WTC11 (cell line): ENCODE results near the gene IGFBP4.

Source experiments
- CREB1 ChIP-seq: sonication (generic); formaldehyde crosslinking; IDR thresholded peaks from 2 replicates; pipeline ENCODE4 v1.8.0; 2023; ENCODE audit warnings: mild to moderate bottlenecking, missing genetic modification reagents
- SMAD4 ChIP-seq: sonication (generic); formaldehyde crosslinking; IDR thresholded peaks from 2 replicates; pipeline ENCODE4 v1.8.0; 2022; ENCODE audit warnings: mild to moderate bottlenecking, missing genetic modification reagents
- TCF7 ChIP-seq: sonication (generic); formaldehyde crosslinking; IDR thresholded peaks from 2 replicates; pipeline ENCODE4 v1.8.0; 2022; ENCODE audit warnings: mild to moderate bottlenecking, low read depth, missing genetic modification reagents, moderate library complexity
- TEAD4 ChIP-seq: sonication (generic); formaldehyde crosslinking; IDR thresholded peaks from 2 replicates; pipeline ENCODE4 v1.8.0; 2022; ENCODE audit warnings: mild to moderate bottlenecking, missing genetic modification reagents
- ZBTB21 ChIP-seq: sonication (generic); formaldehyde crosslinking; IDR thresholded peaks from 2 replicates; pipeline ENCODE4 v1.8.1; 2023; ENCODE audit warnings: mild to moderate bottlenecking, missing genetic modification reagents, borderline replicate concordance
- ZNF232 ChIP-seq: sonication (generic); formaldehyde crosslinking; IDR thresholded peaks from 2 replicates; pipeline ENCODE4 v1.8.0; 2022; ENCODE audit warnings: mild to moderate bottlenecking, missing genetic modification reagents
- TF ChIP-seq, protein P1 (sequence below): fragments of 200-600 bp; IDR thresholded peaks from 2 replicates; pipeline ENCODE4 v1.8.0; 2022; ENCODE audit warnings: antibody characterized with exemption
- TF ChIP-seq, protein P2 (sequence below): fragments of 250-450 bp; sonication (Bioruptor Pico); IDR thresholded peaks from 2 replicates; pipeline ENCODE4 v1.8.0; 2021; ENCODE audit warnings: mild to moderate bottlenecking
- TF ChIP-seq, protein P3 (sequence below): sonication (generic); formaldehyde crosslinking; IDR thresholded peaks from 2 replicates; pipeline ENCODE4 v1.8.1; 2022; ENCODE audit warnings: low read depth, missing genetic modification reagents, borderline replicate concordance
- TF ChIP-seq, protein P4 (sequence below): sonication (generic); formaldehyde crosslinking; IDR thresholded peaks from 2 replicates; pipeline ENCODE4 v1.8.0; 2022; ENCODE audit warnings: mild to moderate bottlenecking, missing genetic modification reagents

DNA sequence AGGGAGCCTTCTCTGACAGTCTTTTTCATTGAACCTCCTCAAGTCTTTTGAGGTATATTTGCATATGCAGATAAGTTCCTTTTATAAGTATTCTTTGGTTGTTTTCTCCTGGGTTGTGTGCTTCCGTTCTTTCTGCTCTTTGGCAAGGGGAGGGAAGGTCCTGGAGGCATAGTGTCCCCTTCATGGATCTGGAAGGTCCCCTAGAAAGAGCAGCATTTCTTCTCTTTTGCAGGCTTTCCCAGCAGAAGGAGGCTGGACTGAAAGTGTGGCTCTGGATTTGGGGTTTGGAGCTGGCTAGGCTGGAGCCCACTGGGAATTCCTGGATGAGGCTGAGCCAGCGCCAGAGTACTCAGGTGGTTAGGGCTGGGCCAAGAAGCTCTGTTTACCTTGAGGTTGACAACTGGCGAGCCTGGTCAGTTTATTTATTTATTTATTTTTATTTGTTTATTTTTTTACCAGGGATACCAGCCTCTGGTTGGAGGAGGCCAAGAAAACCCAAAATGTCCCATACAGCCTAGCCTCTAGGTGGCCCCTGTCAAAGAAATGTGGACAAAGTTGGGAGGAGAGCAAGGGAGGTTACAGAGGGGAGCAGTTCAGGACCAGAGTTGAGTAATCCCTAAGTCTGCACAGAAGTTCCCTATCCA, 20.1 kb upstream of the IGFBP4 start:
- TF ChIP-seq ZNF232 (CRISPR knock-in tag) (no peak), CREB1 (CRISPR knock-in tag) (no peak), ZBTB21 (no peak), TCF7 (CRISPR knock-in tag) (no peak), SMAD4 (CRISPR knock-in tag) (no peak), TEAD4 (CRISPR knock-in tag) (no peak)
- TF ChIP-seq, protein P1, sequence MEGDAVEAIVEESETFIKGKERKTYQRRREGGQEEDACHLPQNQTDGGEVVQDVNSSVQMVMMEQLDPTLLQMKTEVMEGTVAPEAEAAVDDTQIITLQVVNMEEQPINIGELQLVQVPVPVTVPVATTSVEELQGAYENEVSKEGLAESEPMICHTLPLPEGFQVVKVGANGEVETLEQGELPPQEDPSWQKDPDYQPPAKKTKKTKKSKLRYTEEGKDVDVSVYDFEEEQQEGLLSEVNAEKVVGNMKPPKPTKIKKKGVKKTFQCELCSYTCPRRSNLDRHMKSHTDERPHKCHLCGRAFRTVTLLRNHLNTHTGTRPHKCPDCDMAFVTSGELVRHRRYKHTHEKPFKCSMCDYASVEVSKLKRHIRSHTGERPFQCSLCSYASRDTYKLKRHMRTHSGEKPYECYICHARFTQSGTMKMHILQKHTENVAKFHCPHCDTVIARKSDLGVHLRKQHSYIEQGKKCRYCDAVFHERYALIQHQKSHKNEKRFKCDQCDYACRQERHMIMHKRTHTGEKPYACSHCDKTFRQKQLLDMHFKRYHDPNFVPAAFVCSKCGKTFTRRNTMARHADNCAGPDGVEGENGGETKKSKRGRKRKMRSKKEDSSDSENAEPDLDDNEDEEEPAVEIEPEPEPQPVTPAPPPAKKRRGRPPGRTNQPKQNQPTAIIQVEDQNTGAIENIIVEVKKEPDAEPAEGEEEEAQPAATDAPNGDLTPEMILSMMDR: no peak
- TF ChIP-seq, protein P2, sequence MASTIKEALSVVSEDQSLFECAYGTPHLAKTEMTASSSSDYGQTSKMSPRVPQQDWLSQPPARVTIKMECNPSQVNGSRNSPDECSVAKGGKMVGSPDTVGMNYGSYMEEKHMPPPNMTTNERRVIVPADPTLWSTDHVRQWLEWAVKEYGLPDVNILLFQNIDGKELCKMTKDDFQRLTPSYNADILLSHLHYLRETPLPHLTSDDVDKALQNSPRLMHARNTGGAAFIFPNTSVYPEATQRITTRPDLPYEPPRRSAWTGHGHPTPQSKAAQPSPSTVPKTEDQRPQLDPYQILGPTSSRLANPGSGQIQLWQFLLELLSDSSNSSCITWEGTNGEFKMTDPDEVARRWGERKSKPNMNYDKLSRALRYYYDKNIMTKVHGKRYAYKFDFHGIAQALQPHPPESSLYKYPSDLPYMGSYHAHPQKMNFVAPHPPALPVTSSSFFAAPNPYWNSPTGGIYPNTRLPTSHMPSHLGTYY (CRISPR knock-in tag): no peak
- TF ChIP-seq, protein P3, sequence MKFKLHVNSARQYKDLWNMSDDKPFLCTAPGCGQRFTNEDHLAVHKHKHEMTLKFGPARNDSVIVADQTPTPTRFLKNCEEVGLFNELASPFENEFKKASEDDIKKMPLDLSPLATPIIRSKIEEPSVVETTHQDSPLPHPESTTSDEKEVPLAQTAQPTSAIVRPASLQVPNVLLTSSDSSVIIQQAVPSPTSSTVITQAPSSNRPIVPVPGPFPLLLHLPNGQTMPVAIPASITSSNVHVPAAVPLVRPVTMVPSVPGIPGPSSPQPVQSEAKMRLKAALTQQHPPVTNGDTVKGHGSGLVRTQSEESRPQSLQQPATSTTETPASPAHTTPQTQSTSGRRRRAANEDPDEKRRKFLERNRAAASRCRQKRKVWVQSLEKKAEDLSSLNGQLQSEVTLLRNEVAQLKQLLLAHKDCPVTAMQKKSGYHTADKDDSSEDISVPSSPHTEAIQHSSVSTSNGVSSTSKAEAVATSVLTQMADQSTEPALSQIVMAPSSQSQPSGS (CRISPR knock-in tag): no peak
- TF ChIP-seq, protein P4, sequence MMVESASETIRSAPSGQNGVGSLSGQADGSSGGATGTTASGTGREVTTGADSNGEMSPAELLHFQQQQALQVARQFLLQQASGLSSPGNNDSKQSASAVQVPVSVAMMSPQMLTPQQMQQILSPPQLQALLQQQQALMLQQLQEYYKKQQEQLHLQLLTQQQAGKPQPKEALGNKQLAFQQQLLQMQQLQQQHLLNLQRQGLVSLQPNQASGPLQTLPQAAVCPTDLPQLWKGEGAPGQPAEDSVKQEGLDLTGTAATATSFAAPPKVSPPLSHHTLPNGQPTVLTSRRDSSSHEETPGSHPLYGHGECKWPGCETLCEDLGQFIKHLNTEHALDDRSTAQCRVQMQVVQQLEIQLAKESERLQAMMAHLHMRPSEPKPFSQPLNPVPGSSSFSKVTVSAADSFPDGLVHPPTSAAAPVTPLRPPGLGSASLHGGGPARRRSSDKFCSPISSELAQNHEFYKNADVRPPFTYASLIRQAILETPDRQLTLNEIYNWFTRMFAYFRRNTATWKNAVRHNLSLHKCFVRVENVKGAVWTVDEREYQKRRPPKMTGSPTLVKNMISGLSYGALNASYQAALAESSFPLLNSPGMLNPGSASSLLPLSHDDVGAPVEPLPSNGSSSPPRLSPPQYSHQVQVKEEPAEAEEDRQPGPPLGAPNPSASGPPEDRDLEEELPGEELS (CRISPR knock-in tag): no peak
